NCI-H2196 (cell line): Measurements from ENCODE around the gene SLC6A4.

ENCODE experiments used
- DNase-seq: peaks from one replicate; lab custom pipeline; 2025; ENCODE audit not compliant: unreplicated experiment; lab: John Stamatoyannopoulos, UW

Gene SLC6A4

GRCh38 chr17:30235386-30236296 lies at the start of gene SLC6A4:
TSS of gene SLC6A4 (minus strand) at chr17:30235697. CDS start at chr17:30221958, 13,739 bp downstream.
- no peak for DNase-seq

- DNase-seq, result no peak
Observed at GRCh38 chr17:30279156-30279555, 43.7 kb upstream of the SLC6A4 start.

GRCh38 chr17:30278032-30278431 lies 42.5 kb upstream of the SLC6A4 start:
- no peak for DNase-seq

DNA sequence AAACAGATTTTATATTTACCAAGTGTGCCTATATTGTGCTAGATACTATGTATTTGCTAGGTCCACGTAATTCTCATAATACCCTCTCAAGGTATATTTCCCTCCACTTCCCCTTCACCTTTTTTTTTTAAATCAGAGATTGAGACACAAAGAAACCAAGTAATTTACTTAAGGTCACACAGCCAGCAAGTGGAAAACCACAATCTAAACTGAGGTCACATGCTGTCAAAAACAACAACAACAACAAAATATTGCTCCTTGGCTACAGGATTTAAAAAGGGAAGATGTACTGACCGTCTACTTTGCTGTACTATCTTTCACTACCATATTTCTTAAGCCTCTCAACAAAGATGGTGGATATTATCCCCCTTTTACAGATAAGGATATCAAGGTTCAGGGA lies 40.4 kb upstream of the SLC6A4 start:
- no peak for DNase-seq

DNA sequence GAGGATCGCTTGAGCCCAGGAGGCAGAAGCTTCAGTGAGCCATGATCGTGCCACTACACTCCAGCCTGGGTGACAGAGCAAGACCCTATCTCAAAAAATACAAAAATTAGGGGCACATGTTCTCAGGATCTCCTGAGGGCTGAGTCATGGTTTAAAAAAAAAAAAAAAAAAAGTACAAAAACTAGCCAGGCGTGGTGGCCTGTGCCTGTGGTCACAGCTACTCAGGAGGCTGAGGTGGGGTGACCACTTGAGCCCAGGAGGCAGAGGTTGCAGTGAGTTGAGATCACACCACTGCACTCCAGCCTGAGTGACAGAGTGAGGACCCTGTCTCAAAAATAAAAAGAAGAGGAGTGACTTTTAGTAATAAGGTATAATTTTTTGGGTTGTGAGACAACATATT lies 39.4 kb upstream of the SLC6A4 start:
- DNase-seq, result no peak

GRCh38 chr17:30273373-30273772 lies 37.9 kb upstream of the SLC6A4 start:
- DNase-seq, result no peak

DNA sequence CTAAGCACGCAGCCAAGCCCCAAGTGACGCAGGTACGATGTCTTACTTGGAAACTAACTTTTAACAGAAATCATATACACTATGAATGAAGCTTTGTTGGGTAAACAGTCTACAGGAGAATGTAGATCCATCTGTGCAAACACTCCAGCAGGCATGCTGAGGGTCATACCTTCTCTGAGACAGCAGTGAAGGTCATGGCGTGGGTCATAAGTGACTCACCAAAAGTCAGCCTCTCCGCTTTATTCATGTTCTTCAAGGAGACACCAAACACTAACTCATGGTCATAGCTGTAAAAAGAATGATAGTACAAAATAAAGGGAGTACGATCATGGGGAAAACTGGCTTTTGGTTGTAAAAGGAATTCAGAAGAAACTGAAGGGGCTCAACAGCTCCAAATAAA lies 35.6 kb upstream of the SLC6A4 start:
- DNase-seq, result no peak

GRCh38 chr17:30267625-30268024 lies 32.1 kb upstream of the SLC6A4 start:
- no peak for DNase-seq

DNA sequence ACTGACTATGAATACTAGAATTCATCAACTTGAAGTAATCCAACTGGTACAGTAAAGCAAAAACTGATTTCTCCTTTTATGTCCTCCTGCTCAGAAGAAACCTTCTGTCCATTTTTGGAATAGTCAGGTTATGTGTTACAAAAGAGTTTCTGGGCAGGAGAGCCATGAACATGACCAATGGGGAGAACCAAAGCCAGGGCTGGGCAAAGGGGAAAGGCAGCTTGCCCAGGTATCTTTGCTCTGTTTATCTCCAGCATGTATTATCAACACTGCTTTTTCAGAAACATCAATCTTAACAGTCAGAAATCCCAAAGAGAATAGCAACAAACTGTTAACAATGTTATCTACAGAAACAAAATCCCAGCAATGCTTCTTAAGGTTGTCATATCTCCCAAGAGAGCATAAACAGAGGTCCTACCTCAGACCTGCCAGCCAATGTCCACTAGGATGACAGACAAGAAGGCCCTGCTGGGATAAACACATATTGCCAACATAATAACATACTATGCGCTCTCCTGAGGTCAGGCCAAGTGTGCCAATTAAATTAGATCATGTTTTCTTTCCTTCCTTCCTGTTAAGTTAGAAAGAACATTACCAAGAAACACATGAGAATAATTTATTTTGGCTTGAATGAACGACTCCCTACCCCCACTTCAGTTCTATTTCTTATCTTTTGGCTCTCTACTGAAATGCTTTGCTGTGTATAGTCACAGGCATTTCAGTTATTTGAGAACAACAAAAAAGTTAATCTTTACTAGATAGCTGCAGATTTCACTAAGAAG lies 28.2 kb upstream of the SLC6A4 start:
- DNase-seq, result no peak

GRCh38 chr17:30256756-30257506 lies 21.4 kb upstream of the SLC6A4 start:
- no peak for DNase-seq

GRCh38 chr17:30254150-30254549 lies 18.7 kb upstream of the SLC6A4 start:
- no peak for DNase-seq

GRCh38 chr17:30253312-30253711 lies 17.8 kb upstream of the SLC6A4 start:
- no peak for DNase-seq

DNA sequence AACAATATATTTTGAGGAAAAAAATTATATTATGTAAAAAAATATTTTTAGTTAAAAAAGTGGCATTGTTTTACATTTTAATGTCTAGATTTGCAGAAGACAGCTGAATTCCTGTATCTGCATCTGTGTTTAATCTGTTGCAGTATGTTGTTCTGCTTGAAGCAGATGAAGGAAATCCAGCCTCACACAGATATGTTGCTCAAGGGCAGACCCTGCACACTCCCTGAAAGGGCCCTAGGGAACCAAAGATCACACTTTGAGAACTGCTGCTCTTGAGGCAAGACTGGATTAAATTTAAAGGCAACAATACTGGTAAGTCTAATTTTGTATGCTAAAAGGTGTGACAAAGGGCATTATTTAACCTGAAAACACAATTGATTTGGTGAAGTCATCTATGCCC lies 16.4 kb upstream of the SLC6A4 start:
- no peak for DNase-seq

DNA sequence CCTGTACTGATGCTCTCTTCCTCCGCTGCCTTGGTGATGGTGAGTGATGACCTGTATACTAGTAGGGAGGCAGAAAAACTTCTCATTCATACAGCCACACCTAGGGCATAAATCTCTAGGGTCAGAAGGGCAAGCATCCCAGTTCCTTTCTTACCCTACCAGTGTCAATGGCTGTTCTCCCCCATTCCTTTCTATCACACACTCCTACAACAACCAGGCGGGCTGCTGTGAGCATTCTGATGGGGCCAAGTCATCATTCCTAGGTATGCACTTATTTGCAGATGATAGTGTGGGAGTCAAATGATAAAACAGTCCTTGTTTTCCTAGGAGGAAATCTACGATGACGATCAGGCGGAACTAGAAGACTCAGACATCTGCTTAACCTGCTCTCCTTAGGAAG lies 14.0 kb upstream of the SLC6A4 start:
- no peak for DNase-seq

- DNase-seq, result no peak
Observed at GRCh38 chr17:30248786-30249185, 13.3 kb upstream of the SLC6A4 start.

- no peak for DNase-seq
Observed at GRCh38 chr17:30246460-30246859, 11.0 kb upstream of the SLC6A4 start.

DNA sequence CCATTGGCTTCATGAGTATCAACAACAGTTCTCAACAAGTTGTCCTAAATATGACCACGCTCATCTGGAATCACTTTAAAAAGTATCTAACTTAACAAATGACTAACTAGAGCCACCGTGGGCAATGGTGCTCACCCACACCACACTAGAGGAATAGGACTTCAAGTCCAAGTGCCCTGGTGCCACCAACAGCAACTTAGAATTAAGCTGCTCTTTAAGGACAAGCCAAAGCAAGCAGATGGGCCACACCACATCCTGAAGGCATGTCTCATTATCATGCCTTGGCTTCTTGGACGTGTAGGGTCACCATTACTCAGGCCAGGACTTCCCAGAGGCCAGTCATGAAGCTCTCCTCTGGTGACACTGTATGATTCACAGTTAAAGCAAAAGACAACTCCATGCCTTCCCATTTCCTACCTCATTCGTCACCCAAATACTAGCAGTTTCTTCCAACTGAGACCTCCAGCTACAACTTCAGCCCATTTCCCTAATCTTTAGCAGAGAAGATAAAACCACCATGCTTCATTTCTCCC lies 9.4 kb upstream of the SLC6A4 start:
- no peak for DNase-seq

DNA sequence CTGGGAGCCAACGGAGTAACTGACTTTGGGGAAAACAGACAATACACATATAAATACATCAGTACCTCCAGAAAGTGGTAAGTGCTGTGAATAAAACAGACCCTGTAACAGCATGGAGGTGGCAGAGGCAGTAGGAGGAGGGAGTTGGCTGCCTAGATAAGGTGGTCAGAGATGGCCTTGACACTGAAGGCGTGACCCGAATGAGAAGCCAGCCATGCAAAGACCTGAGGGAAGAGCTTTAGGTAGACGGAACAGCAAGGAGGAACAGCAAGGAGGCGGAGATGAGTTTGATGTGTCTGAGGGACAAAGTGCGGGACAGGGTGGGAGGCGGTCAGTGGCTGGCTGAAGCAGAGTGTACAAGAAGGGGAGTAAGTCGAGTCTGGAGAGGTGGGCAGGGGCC lies 8.1 kb upstream of the SLC6A4 start:
- no peak for DNase-seq

GRCh38 chr17:30243002-30243401 lies 7.5 kb upstream of the SLC6A4 start:
- no peak for DNase-seq

DNA sequence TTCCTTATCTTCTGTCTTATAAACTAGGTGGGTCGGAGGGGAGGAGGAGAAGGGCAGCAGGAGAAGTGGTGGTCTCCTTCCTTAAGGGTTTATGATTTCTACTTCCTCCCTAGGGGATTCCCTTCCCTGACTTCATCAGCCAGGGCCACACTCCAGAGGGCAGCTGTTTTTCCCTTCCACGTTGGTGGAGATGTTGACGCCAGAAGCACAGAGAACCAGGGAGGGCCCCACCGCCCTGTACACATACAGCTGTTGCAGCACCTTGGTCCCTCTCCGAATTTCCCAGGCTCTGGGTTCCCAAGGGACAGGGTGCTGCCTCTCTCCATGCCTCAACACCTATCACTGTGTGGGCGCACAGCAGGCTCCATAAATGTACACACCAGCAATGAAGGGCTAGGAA lies 5.6 kb upstream of the SLC6A4 start:
- no peak for DNase-seq

GRCh38 chr17:30240177-30240576 lies 4.7 kb upstream of the SLC6A4 start:
- DNase-seq, result no peak
